PC-3 (cell line): ENCODE results near the gene MED7. TPM values are rescaled to one million over a fixed set of nuclear protein-coding genes. Genes with fewer than 3 reads are reported as not detected.

Source experiments
- ATAC-seq: fragments of 200-7000 bp; cut with Tn5 transposase; 2 replicates; pipeline ENCODE4 v1.9.1; 2020; ENCODE audit warnings: mild to moderate bottlenecking, moderate library complexity
- BruUV-seq: library from RNA; stranded (reverse); fragments of 400-500 nt; replicated peaks from 2 replicates; lab custom pipeline; 2021; lab: Mats Ljungman, UMichigan
- CTCF ChIA-PET: fragments of 300-600 bp; sonication (Branson Sonifier 250); formaldehyde crosslinking; loops from one replicate; lab custom pipeline; 2022; ENCODE audit warnings: antibody characterized with exemption; lab: Charles Lee
- POLR2A ChIA-PET: fragments of 300-600 bp; sonication (Branson Sonifier 250); formaldehyde crosslinking; loops from one replicate; lab custom pipeline; 2022; ENCODE audit warnings: antibody characterized with exemption; ENCODE audit not compliant: unreplicated experiment; lab: Charles Lee
- DNase-seq: peaks from one replicate; pipeline ENCODE4 v3.0.0-alpha.2; 2015
- H2AFZ ChIP-seq: fragments of 300-600 bp; sonication (generic); 2 replicates; pipeline ENCODE4 v1.6.0; 2016; ENCODE audit warnings: antibody characterized with exemption, low read length
- H3F3A ChIP-seq: fragments of 300-600 bp; sonication (generic); one replicate; pipeline ENCODE4 v1.6.0; 2017; ENCODE audit warnings: antibody characterized with exemption, low read length, control low read depth, mild to moderate bottlenecking; ENCODE audit not compliant: unreplicated experiment
- H3K27ac ChIP-seq: fragments of 300-600 bp; sonication (generic); 2 replicates; pipeline ENCODE4 v1.5.1; 2016; ENCODE audit warnings: mild to moderate bottlenecking, low read length
- H3K27me3 ChIP-seq: fragments of 300-600 bp; sonication (generic); 2 replicates; pipeline ENCODE4 v1.6.1; 2016; ENCODE audit warnings: low read length, mixed read lengths
- H3K36me3 ChIP-seq: fragments of 300-600 bp; sonication (generic); 2 replicates; pipeline ENCODE4 v1.6.1; 2016; ENCODE audit warnings: low read depth, mixed run types, low read length, mixed read lengths
- H3K4me1 ChIP-seq: fragments of 300-600 bp; sonication (generic); 2 replicates; pipeline ENCODE4 v1.5.1; 2016; ENCODE audit warnings: low read length; ENCODE audit not compliant: insufficient read depth
- H3K4me2 ChIP-seq: fragments of 300-600 bp; sonication (generic); 2 replicates; pipeline ENCODE4 v1.6.0; 2016; ENCODE audit warnings: low read length
- H3K4me3 ChIP-seq: fragments of 300-600 bp; sonication (generic); 2 replicates; pipeline ENCODE4 v1.5.1; 2016; ENCODE audit warnings: mild to moderate bottlenecking, low read length, mixed read lengths
- H3K79me2 ChIP-seq: fragments of 300-600 bp; sonication (generic); 2 replicates; pipeline ENCODE4 v1.6.1; 2017; ENCODE audit warnings: low read length, mixed read lengths
- H3K9ac ChIP-seq: fragments of 300-600 bp; sonication (generic); 2 replicates; pipeline ENCODE4 v1.6.0; 2016; ENCODE audit warnings: mild to moderate bottlenecking, low read length
- H3K9me2 ChIP-seq: fragments of 300-600 bp; sonication (generic); replicated peaks from 2 replicates; pipeline ENCODE4 v1.6.1; 2016; ENCODE audit warnings: mixed run types, low read length, mixed read lengths
- H3K9me3 ChIP-seq: fragments of 300-600 bp; sonication (generic); 2 replicates; pipeline ENCODE4 v1.6.1; 2016; ENCODE audit warnings: low read length, mixed read lengths
- H4K20me1 ChIP-seq: fragments of 300-600 bp; sonication (generic); 2 replicates; pipeline ENCODE4 v1.6.1; 2016; ENCODE audit warnings: low read length, mixed read lengths
- CTCF ChIP-seq: fragments of 300-600 bp; sonication (generic); conservative IDR thresholded peaks from 2 replicates; pipeline ENCODE4 v1.5.1; 2017; ENCODE audit warnings: antibody characterized with exemption, low read depth, mild to moderate bottlenecking, low read length
- EZH2 ChIP-seq: fragments of 300-600 bp; sonication (generic); IDR thresholded peaks from one replicate; pipeline ENCODE4 v1.6.1; 2017; ENCODE audit warnings: antibody characterized with exemption, mild to moderate bottlenecking, low read length; ENCODE audit not compliant: unreplicated experiment
- EZH2phosphoT487 ChIP-seq: fragments of 300-600 bp; sonication (generic); IDR thresholded peaks from 2 replicates; pipeline ENCODE4 v1.6.1; 2018; ENCODE audit warnings: mild to moderate bottlenecking, antibody characterized with exemption, low read length, borderline replicate concordance
- intact Hi-C: fragments of 100-400 bp; cut with micrococcal nuclease; formaldehyde crosslinking; loops from 2 replicates; pipeline ENCODE4 v1.9.0; 2023
- total RNA-seq: library from RNA; depleted of rRNA; stranded (reverse); fragments of >200 nt; gene quantifications from 2 replicates; pipeline ENCODE4 v1.2.3, GENCODE V29; 2014

Gene MED7
- total RNA-seq, 1 experiment from 2014 or later = 14.8 TPM

GRCh38 chr5:157167214-157167621, 24.6 kb upstream of the MED7 start:
- TF ChIP-seq EZH2phosphoT487 (no peak), CTCF (no peak), EZH2 (no peak)
- CTCF ChIA-PET = no interaction called here
- POLR2A ChIA-PET = no interaction called here
- no peak for ATAC-seq
- Histone ChIP-seq H3K79me2 (no peaks in the 10 kb centered on the region), H3K4me2 (no peak overlapping the region), H3F3A (no peaks in the 10 kb centered on the region), H3K4me1 (no peaks in the 10 kb centered on the region), H3K4me3 (no peak overlapping the region), H3K27me3 (peaks cover 85% of the 10 kb centered on the region), H3K36me3 (no peaks in the 10 kb centered on the region), H4K20me1 (no peaks in the 10 kb centered on the region), H3K27ac (no peak overlapping the region), H3K9ac (no peak overlapping the region), H3K9me2 (no peaks in the 10 kb centered on the region), H3K9me3 (no peaks in the 10 kb centered on the region), H2AFZ (no peak overlapping the region)
- BruUV-seq = no TSS peak
- intact Hi-C loops = no loop called here
- no peak for DNase-seq

- intact Hi-C loops = no loop called here
- no peak within 1 kb of the TSS for H3K9ac ChIP-seq
- H3K9me3 ChIP-seq = no peaks in the 10 kb centered on the region
- H3K27ac ChIP-seq = no peak within 1 kb of the TSS
- ATAC-seq = no peak
- H3K79me2 ChIP-seq = no peaks in the 10 kb centered on the region
- no peak within 1 kb of the TSS for H2AFZ ChIP-seq
- H3K4me1 ChIP-seq = no peaks in the 10 kb centered on the region
- no peaks in the 10 kb centered on the region for H3F3A ChIP-seq
- H4K20me1 ChIP-seq = no peaks in the 10 kb centered on the region
- H3K36me3 ChIP-seq = no peaks in the 10 kb centered on the region
- DNase-seq = no peak
- TF ChIP-seq EZH2phosphoT487 (no peak), EZH2 (no peak), CTCF (no peak)
- CTCF ChIA-PET = no interaction called here
- POLR2A ChIA-PET = no interaction called here
- no peaks in the 10 kb centered on the region for H3K9me2 ChIP-seq
- H3K4me3 ChIP-seq = no peak within 1 kb of the TSS
- peaks cover 86% of the 10 kb centered on the region for H3K27me3 ChIP-seq
- no peak within 1 kb of the TSS for H3K4me2 ChIP-seq
- no TSS peak for BruUV-seq
Observed at GRCh38 chr5:157166214-157167213, 23.8 kb upstream of the MED7 start, which contains the start of gene GARIN3. Gene GARIN3, minus strand, starts transcription at chr5:157166264. Its CDS starts 96 bp downstream, at chr5:157166168.

- Histone ChIP-seq H3K4me3 (no peak overlapping the region), H3K4me1 (no peaks in the 10 kb centered on the region), H3K27ac (no peak overlapping the region), H2AFZ (no peak overlapping the region), H3K9ac (no peak overlapping the region), H3K9me2 (no peaks in the 10 kb centered on the region), H3K79me2 (no peaks in the 10 kb centered on the region), H3K4me2 (no peak overlapping the region), H3F3A (no peaks in the 10 kb centered on the region), H3K36me3 (no peaks in the 10 kb centered on the region), H3K27me3 (peaks cover 90% of the 10 kb centered on the region), H3K9me3 (no peaks in the 10 kb centered on the region), H4K20me1 (no peaks in the 10 kb centered on the region)
- intact Hi-C loops = no loop called here
- no TSS peak for BruUV-seq
- POLR2A ChIA-PET = no interaction called here
- CTCF ChIA-PET = no interaction called here
- ATAC-seq (no peak), DNase-seq (no peak)
- no peak for TF ChIP-seq EZH2
- TF ChIP-seq CTCF = no peak
- TF ChIP-seq EZH2phosphoT487 = no peak
Observed at GRCh38 chr5:157165668-157166067, 23.0 kb upstream of the MED7 start.
